Pancreas (tissue), 10 donors: ENCODE results near the gene AXIN2. TPM values are rescaled to one million over a fixed set of nuclear protein-coding genes. Genes with fewer than 3 reads are reported as not detected.

ENCODE experiments used
- ATAC-seq, 4 donors: fragments of 200-7000 bp; cut with Tn5 transposase; one replicate each; pipeline versions ENCODE4 v1.8.0 to v1.9.1; 2020; ENCODE audit warnings: mild to moderate bottlenecking in 4 of 4, moderate library complexity in 4 of 4
- DNase-seq, 6 donors: peaks; one replicate each; pipeline ENCODE4 v3.0.0-alpha.2; 2020
- FAIRE-seq: peaks from 2 replicates; lab custom pipeline; 2012; peaks lifted over from hg19 to GRCh38; lab: Jason Lieb, UNC
- H3K27ac ChIP-seq, 4 donors: fragments of 200-600 bp; sonication (generic); 1 replicate in 3 of 4; 2 replicates in 1 of 4; pipeline versions ENCODE4 v1.5.0 to v1.8.0; 2020
- H3K27me3 ChIP-seq, 4 donors: fragments of 200-600 bp; one replicate each; pipeline ENCODE4 v1.8.0; 2021
- H3K36me3 ChIP-seq, 3 donors: fragments of 200-600 bp; sonication (generic) in 1 of 3; one replicate each; pipeline versions ENCODE4 v1.5.0 to v1.8.0; 2020 to 2021
- H3K4me1 ChIP-seq, 3 donors: fragments of 200-600 bp; one replicate each; pipeline ENCODE4 v1.8.0; 2021
- H3K4me3 ChIP-seq, 4 donors: fragments of 200-600 bp; sonication (generic) in 2 of 4; one replicate each; pipeline versions ENCODE4 v1.5.0 to v1.8.0; 2020 to 2021
- H3K9me3 ChIP-seq, 4 donors: fragments of 200-600 bp; one replicate each; pipeline ENCODE4 v1.8.0; 2021
- WGBS, 2 donors: extraction: QIAGEN DNeasy Blood & Tissue Kit; methylation state at CpG; one replicate each; pipeline ENCODE4 v1.1.7; 2013; 5-methylcytosine and 5-hydroxymethylcytosine counted together
- intact Hi-C, 3 donors: fragments of 100-400 bp; cut with DNase I; formaldehyde crosslinking; loops; one replicate each; pipeline versions ENCODE4 v1.11.1 to v1.14.2; 2022
- polyA plus RNA-seq, 2 donors: library from polyadenylated mRNA; stranded (reverse); fragments of 200-250 nt; gene quantifications; one replicate each; pipeline ENCODE4 v1.2.3, GENCODE V29; 2013
- total RNA-seq, 6 donors: library from RNA; stranded (reverse); fragmentation: NEBNext Ultra II Directional in 4 of 6; extraction: Animal tissue kit (Norgen Biotek cat#: 25700) in 4 of 6; gene quantifications; one replicate each; pipeline versions ENCODE4 v1.2.1 to v1.2.4, GENCODE V29; 2021 to 2023
- TF ChIP-seq, protein P1 (sequence below), 4 donors: fragments of 200-600 bp; sonication (generic) in 3 of 4; IDR thresholded peaks; one replicate each; pipeline versions ENCODE4 v1.5.0 to v1.8.0; 2021; ENCODE audit warnings: antibody characterized with exemption in 4 of 4
- donor health status: healthy with polysubstance abuse.
- donor health status: DM: no; HTN: no; CAD: no; lungs with moderate emphysema.
- donor health status: DM: no; HTN: no; CAD: no.
- donor health status: control.
- donor health status: control.
- donor health status: Bipolar disorder and iron deficiency.
- donor health status: DM: yes; HTN: yes; CAD: no.
- donor health status: DM: no; HTN: no; CAD: no.
- donor health status: DM: no; HTN: no; CAD: no.
- donor health status: DM: yes; HTN: yes; CAD: no.

Gene AXIN2, protein sequence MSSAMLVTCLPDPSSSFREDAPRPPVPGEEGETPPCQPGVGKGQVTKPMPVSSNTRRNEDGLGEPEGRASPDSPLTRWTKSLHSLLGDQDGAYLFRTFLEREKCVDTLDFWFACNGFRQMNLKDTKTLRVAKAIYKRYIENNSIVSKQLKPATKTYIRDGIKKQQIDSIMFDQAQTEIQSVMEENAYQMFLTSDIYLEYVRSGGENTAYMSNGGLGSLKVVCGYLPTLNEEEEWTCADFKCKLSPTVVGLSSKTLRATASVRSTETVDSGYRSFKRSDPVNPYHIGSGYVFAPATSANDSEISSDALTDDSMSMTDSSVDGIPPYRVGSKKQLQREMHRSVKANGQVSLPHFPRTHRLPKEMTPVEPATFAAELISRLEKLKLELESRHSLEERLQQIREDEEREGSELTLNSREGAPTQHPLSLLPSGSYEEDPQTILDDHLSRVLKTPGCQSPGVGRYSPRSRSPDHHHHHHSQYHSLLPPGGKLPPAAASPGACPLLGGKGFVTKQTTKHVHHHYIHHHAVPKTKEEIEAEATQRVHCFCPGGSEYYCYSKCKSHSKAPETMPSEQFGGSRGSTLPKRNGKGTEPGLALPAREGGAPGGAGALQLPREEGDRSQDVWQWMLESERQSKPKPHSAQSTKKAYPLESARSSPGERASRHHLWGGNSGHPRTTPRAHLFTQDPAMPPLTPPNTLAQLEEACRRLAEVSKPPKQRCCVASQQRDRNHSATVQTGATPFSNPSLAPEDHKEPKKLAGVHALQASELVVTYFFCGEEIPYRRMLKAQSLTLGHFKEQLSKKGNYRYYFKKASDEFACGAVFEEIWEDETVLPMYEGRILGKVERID
- total RNA-seq (10 to 100 TPM in 1 of 6 donors, 1 to 10 TPM in 5; 2.6 to 13.1 (median 4.2) TPM), polyA plus RNA-seq (1 to 10 TPM; 2.5 to 3.1 TPM)

DNA sequence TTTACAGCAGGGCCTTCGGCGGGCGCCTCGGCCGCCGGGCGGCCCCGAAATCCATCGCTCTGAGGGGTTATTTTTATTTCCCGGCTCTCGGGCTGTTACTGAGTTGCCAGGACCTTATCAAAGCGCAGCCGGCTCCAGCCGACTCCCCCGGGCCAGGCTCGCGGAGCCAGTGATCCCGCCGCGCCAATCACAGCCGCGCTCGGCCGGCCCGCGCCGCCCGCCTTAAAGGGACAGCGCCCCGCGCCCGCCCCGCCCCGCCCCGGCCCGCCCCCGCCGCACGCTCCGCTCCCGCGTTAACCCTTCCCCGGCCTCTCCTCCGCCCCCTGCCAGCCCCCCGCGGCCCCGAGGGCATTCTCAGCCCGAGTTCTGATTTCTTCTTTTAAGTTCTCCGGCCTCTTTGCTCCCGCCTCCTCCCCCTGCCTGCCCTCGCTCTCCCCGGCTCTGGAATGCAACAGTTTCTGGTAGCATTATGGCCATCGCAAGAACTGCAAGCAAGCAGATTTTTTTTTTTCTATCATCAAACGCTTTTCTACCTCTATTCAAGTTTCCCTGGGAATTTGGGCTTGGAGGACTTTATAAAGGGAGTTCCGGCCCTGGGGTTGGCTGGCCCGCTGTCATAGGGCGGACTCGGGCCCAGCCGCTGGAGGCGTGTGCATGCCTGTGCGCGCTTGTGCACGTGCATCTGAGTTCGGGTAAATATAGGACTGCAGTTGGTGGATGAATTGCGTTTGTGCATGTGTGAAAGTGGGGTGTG, at the start of gene AXIN2:
Gene AXIN2 (minus strand): TSS at position 197 of the 754 bp plus-strand sequence. CDS start 3,028 bp downstream, outside the sequence.
- Histone ChIP-seq H3K27ac (peak within 1 kb of the TSS; percentile 82 to 95 (median 90)), H3K4me3 (peak within 1 kb of the TSS; percentile 71 to 90 (median 90)), H3K9me3 (no peaks in the 10 kb centered on the region), H3K36me3 (no peaks in the 10 kb centered on the region), H3K4me1 (peaks cover 10 to 32% (median 11%) of the 10 kb centered on the region in 3 donors), H3K27me3 (no peaks in the 10 kb centered on the region)
- TF ChIP-seq, protein P1, sequence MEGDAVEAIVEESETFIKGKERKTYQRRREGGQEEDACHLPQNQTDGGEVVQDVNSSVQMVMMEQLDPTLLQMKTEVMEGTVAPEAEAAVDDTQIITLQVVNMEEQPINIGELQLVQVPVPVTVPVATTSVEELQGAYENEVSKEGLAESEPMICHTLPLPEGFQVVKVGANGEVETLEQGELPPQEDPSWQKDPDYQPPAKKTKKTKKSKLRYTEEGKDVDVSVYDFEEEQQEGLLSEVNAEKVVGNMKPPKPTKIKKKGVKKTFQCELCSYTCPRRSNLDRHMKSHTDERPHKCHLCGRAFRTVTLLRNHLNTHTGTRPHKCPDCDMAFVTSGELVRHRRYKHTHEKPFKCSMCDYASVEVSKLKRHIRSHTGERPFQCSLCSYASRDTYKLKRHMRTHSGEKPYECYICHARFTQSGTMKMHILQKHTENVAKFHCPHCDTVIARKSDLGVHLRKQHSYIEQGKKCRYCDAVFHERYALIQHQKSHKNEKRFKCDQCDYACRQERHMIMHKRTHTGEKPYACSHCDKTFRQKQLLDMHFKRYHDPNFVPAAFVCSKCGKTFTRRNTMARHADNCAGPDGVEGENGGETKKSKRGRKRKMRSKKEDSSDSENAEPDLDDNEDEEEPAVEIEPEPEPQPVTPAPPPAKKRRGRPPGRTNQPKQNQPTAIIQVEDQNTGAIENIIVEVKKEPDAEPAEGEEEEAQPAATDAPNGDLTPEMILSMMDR (IDR thresholded peaks at IDR 0.05) = peak in 1 of 4 donors; percentile 21
- FAIRE-seq = no peak
- whole genome bisulfite sequencing, 2 donors = 1% methylated on average over 34 to 65 of the region's 65 CpGs
- intact Hi-C loops = no loop called here
- DNase-seq = peak; percentile 91 to 97 (median 92)
- ATAC-seq = peak; percentile 77 to 86 (median 82)

DNA sequence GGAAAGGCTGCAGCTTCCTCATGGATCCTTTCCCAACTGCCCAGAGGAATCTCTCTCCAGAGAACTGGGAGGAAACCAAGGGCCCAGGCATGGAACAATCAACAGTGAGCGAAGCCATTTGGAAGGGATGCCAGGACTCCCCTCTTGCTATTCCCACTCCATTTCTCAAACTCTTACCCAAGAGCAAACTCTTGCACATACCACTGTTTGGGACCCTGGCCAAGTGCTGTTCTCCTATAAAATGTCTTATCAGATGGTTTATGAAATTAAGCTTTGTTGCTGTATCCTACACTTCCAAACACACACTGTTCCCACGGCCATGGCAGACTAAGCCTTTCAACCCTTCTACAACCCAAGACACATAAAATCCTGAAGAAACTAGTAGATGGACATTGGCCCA, 48.3 kb upstream of the AXIN2 start:
- Histone ChIP-seq H3K4me1 (no peaks in the 10 kb centered on the region), H3K27me3 (no peaks in the 10 kb centered on the region), H3K9me3 (no peaks in the 10 kb centered on the region), H3K27ac (no peak overlapping the region), H3K4me3 (no peak overlapping the region), H3K36me3 (no peaks in the 10 kb centered on the region)
- DNase-seq (no peak), FAIRE-seq (no peak), ATAC-seq (no peak)
- intact Hi-C loops = no loop called here
- 88 to 89% methylated on average over 2 of the region's 2 CpGs for WGBS, 2 donors
- TF ChIP-seq, protein P1 (IDR thresholded peaks at IDR 0.05) = no peak

DNA sequence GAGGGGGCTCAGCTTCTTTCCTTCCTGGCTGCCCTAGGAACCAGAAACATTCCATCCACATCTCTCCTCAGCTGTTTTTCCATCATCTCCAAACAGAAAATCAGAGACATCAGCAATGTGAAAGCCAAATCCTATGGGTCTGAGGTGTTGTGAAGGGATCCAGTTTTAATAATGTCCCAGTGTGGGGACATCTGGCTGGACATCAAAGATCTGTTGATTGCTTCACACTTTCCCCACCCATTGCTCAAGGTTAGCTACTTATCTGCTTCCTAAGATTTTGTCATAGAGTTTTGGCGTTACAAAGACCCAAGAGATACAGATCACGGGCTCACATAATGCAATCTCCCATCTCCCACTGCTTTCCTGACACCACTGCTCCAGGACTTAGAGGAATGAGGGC, 47.8 kb upstream of the AXIN2 start:
- Histone ChIP-seq H3K4me3 (no peak overlapping the region), H3K9me3 (no peaks in the 10 kb centered on the region), H3K27ac (no peak overlapping the region), H3K36me3 (no peaks in the 10 kb centered on the region), H3K4me1 (no peaks in the 10 kb centered on the region), H3K27me3 (no peaks in the 10 kb centered on the region)
- no peak for DNase-seq
- no peak for FAIRE-seq
- intact Hi-C loops = no loop called here
- TF ChIP-seq, protein P1 (IDR thresholded peaks at IDR 0.05) = no peak
- no peak for ATAC-seq
- 74 to 88% methylated on average over 2 of the region's 2 CpGs for WGBS, 2 donors

DNA sequence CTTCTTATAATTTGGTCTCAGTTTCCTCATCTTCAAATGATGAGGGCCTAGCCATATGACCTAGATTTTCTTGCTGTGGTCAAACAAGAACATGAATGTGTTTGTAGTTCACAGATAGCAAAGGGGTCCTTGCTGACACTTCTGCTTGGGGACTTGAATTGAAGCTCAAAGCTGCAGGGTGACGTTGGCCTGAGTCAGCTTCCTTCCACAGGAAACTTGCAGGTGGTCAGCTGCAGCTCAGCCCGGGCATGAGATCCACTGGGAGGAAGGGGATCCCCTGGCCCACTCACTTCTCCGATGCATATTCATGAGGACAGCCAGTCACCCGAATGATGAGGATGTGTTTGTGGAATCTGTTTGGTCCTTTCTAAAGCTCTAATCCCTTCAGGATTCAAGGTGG, 42.6 kb upstream of the AXIN2 start:
- intact Hi-C loops = no loop called here
- H3K27ac ChIP-seq = no peak overlapping the region

More for the DNA sequence above, 42.6 kb upstream of the AXIN2 start:
- TF ChIP-seq, protein P1 (IDR thresholded peaks at IDR 0.05) = no peak
- WGBS, 2 donors = 73 to 79% methylated on average over 4 of the region's 4 CpGs
- Histone ChIP-seq H3K36me3 (no peaks in the 10 kb centered on the region), H3K4me1 (peaks cover 0 to 10% (median 10%) of the 10 kb centered on the region in 3 donors), H3K4me3 (no peak overlapping the region), H3K27me3 (no peaks in the 10 kb centered on the region), H3K9me3 (no peaks in the 10 kb centered on the region)
- no peak for ATAC-seq
- FAIRE-seq = no peak
- no peak for DNase-seq
